CD4-positive, alpha-beta T cell treated with Interleukin-17A for 4 hours (primary cell): ENCODE data around the gene DMXL1.
"Not testable (repeated sequence)": the region's sequence is repeated elsewhere in the genome, so short reads cannot be mapped to it uniquely, and the experiment has no call there.

Source experiments
- DNase-seq: peaks from one replicate; pipeline ENCODE4 v3.0.0-alpha.2; 2020; ENCODE audit warnings: mixed read lengths

The DMXL1 gene

GRCh38 chr5:119135743-119136142 is 64.9 kb downstream of the DMXL1 start:
- not testable (repeated sequence) for DNase-seq

GRCh38 chr5:119136666-119137318 is 65.9 kb downstream of the DMXL1 start:
- DNase-seq, result no peak

- no peak for DNase-seq
Measured at GRCh38 chr5:119153629-119154028, 82.7 kb downstream of the DMXL1 start.

GRCh38 chr5:119158144-119158543 is 87.3 kb downstream of the DMXL1 start:
- DNase-seq, result no peak

GRCh38 chr5:119161430-119161829 is 90.5 kb downstream of the DMXL1 start:
- DNase-seq, result no peak

GRCh38 chr5:119166026-119166425 is 95.1 kb downstream of the DMXL1 start:
- no peak for DNase-seq

- DNase-seq, result no peak
Measured at GRCh38 chr5:119168401-119168800, 97.5 kb downstream of the DMXL1 start.

GRCh38 chr5:119171686-119172085 is 100.8 kb downstream of the DMXL1 start:
- no peak for DNase-seq

GRCh38 chr5:119174578-119175163 is 103.8 kb downstream of the DMXL1 start:
- DNase-seq, result no peak

GRCh38 chr5:119176785-119177184 is 105.9 kb downstream of the DMXL1 start:
- no peak for DNase-seq

- no peak for DNase-seq
Measured at GRCh38 chr5:119177226-119177625, 106.3 kb downstream of the DMXL1 start.

- DNase-seq, result no peak
Measured at GRCh38 chr5:119178435-119178834, 107.5 kb downstream of the DMXL1 start.

- no peak for DNase-seq
Measured at GRCh38 chr5:119179857-119180641, 109.2 kb downstream of the DMXL1 start.

- DNase-seq, result not testable (repeated sequence)
Measured at GRCh38 chr5:119185512-119185911, 114.6 kb downstream of the DMXL1 start.

GRCh38 chr5:119187776-119188529 is 117.1 kb downstream of the DMXL1 start:
- DNase-seq, result peak; percentile 8

GRCh38 chr5:119190470-119191095 is 119.7 kb downstream of the DMXL1 start:
- DNase-seq, result no peak

- no peak for DNase-seq
Measured at GRCh38 chr5:119191944-119192343, 121.1 kb downstream of the DMXL1 start.

- DNase-seq, result no peak
Measured at GRCh38 chr5:119200795-119201194, 129.9 kb downstream of the DMXL1 start.

GRCh38 chr5:119207105-119207504 is 136.2 kb downstream of the DMXL1 start:
- no peak for DNase-seq

GRCh38 chr5:119212026-119212425 is 141.1 kb downstream of the DMXL1 start:
- DNase-seq, result no peak

GRCh38 chr5:119212676-119213075 is 141.8 kb downstream of the DMXL1 start:
- no peak for DNase-seq

GRCh38 chr5:119217183-119217582 is 146.3 kb downstream of the DMXL1 start:
- DNase-seq, result no peak
